Measurements from ENCODE around the gene ACVR1C.

DNA sequence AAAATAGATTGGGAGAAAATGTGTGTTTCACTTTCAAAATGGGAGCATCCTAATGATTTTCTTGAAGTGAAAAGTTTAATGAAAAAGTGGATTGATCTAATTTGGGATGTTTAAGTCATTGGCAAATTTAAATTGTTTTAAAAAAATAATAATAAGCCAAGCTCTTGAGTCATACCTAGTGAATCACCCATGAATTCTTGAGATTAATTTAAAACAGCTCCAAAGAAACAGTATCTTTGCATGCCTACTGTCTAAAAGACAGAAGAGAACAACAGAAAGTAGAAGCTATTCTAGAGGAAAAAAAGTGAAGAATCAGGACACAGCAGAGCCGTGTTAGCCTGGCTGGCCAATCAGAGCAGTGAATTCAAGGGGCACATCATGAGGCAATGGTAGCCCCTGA is 7.7 kb downstream of the ACVR1C start:
- TF ChIP-seq POLR2A (IDR thresholded peaks at IDR 0.05; ENCODE audit: low read depth, low read length) = no peak
- TF ChIP-seq TAF1 (IDR thresholded peaks at IDR 0.05; ENCODE audit: borderline replicate concordance, low read depth, low read length) = no peak
- TF ChIP-seq POLR2AphosphoS5 (IDR thresholded peaks at IDR 0.05; ENCODE audit: low read depth, low read length) = no peak
